Fibroblast of peridontal ligament (primary cell): ENCODE results near the gene MYO1D.
A peak's percentile ranks its signal among the peaks of the same experiment; 100 is the strongest.
"Not testable (repeated sequence)": the region's sequence is repeated elsewhere in the genome, so short reads cannot be mapped to it uniquely, and the experiment has no call there.

Experiments
- DNase-seq: peaks from one replicate; pipeline ENCODE4 v3.0.0-alpha.2; 2010; ENCODE audit errors: extremely low read depth

MYO1D gene

DNA sequence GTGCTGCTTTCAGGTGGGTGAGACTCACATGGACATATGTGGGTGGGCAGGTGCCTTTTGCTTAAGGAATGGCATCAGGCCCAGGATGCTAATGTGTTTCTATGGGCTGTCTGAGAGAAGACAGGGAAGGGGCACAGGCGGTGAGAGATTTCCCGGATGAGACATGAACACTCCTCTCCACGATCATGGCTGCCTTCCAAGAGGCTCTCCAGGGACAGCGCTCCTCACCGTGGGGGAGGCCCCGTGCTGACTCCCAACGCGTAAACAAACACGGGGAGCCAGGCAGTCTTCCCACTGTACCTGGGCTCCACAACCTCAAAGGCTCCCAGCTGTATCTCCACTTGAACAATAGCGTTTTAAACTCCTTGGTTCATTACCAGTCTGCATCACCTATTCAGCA is 347.3 kb downstream of the MYO1D start:
- DNase-seq = no peak

DNA sequence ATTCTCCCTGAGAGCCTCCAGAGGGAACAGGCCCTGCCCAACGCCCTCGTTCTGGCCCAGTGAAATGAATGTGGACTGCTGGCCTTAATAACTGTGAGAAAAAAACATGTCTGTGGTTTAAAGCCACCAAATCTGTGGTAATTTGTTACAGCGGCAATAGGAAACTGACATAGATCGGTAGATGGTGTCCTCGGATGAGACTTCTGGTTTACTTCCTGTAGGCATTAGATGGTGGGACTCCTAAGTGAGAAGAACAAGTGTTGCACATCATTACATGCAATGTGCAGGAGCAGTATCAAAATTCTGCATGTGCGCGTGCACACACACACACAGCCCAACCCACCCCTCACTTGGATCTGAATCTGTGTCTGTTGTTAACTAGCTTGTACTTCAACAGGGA is 348.1 kb downstream of the MYO1D start:
- no peak for DNase-seq

DNA sequence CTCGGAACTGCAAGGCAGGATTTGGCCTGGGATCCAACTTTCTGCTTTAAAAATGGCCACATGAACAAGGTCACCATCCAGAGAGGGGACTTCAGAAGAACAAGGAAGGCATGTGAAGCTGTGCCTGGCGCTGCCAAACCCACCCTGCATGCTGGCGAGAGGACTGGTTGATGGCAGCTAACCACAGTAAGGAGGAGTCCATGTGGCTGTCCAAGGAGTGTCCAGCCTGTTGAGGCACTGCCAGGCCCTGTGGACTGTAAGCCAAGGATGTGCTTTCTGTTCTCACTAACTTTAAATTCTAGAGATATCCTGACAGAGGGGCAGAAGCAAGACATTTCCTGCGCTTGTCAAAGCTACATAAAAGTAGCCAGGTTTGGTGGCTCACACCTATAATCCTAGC is 349.8 kb downstream of the MYO1D start:
- DNase-seq = no peak

DNA sequence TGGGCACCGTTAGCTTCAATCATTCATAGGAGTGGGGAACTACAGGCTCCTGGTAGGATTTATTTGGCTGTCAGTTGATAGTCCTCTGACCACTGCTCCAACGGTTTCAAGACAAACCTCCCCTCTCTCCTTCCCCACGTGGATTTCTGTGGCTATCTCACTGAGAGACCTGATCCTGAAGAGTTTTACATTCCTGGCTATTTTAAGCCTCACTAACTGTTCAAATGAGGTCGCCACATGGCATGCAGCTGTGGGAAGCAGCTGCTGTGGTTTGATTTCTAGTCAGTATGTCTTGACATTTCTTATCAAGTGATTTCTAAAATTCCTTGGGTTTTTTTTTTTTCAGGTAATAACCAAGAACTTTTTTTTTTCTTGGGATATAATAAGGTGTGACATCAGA is 351.8 kb downstream of the MYO1D start:
- peak; percentile 47 for DNase-seq

DNA sequence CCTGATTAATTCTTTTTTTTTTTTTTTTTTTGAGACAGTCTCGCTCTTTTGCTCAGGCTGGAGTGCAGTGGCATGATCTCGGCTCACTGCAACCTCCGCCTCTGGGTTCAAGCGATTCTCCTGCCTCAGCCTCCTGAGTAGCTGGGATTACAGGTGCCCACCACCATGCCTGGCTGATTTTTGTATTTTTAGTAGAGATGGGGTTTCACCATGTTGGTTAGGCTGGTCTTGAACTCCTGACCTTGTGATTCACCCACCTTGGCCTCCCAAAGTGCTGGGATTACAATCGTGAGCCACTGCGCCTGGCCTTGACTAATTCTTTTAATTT is 352.4 kb downstream of the MYO1D start:
- not testable (repeated sequence) for DNase-seq

DNA sequence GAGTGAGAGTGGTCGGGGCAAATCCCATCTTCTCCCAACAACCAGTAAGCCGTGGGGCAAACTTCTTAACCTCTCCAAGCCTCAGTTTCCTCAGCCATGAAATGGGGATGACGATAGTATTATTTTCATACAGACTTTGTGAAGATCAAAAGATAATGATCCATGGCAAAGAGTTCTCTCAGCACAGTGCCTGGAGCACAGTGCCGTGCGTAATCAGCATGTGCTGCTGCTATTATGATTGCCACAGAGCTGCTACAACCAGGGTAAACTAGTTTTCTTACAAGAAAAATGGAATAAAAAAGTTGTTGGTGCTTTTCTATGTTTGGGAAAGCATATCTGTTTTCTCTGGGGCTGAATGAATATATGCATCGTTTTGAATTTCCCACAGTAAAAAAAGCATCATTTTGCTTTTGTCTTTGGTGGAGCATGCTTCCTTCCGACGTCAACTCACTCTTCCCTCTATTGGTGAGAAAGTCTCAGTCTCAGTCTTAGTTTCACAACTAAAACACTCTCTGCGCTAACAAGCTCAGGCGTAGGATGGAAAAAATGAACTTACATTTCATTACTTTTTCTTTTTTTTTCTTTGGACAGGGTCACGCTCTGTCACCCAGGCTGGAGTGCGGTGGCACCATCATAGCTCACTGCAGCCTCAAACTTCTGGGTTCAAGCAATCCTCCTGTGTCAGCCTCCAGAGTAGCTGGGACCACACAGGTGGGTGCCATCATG is 352.9 kb downstream of the MYO1D start:
- DNase-seq = no peak

DNA sequence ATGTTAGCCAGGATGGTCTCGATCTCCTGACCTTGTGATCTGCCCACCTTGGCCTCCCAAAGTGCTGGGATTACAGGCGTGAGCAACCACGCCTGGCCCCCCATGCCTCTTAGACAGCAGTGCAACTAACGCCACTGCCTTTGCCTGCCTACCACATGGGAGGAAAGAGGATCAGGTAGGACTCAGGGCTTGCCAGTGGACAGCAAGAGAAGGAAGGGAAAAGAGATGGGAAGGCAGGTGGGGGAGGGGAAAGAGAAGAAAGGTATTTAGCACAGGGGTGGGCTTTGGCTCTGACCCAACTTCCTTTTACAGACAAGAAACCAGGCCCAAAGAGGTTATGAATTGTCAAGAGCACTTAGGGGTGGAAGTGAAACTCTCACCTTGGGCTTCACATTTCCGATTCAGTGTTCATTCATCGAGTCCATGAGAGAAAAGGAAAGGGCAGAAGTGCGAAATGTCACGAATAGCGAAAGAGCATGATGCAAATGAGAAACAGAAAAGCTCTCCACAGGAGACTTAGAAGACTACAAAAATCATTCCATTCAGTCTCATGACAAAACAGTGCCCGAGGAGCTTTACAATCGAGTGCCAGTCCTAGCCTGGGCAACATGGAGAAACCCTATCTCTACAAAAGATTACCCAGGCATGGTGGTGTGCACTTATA is 353.8 kb downstream of the MYO1D start:
- no peak for DNase-seq

DNA sequence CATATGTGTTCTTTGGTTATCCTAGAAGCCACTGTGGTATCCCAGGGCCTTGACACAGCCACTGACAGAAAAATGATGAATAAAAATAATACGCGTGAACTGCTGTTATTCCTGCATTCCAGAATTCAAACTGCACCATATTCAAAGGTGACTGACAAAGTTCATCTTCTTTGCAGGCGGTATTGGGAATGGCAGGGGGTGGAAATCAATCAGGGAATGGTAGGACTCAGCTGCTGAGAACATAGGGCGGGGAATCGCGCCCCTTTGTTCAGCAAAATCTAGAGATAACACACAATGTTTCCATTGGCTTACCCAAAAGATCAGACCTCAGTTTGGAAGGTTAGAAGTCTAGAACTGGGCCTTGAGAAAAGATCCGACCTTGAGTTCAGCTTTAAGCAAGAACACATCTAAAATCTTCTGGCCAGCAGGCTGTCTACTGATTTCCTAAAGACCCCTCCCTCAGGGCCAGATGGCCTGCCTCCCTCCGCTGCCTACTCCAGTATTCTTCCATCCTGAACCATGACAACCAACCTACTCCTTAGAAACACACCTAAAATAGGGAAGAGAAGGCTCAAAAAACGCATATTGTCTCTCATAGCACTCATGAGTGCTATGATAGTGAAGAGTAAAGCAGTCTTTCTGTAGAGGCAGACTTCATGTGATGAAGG is 356.1 kb downstream of the MYO1D start:
- DNase-seq = no peak

DNA sequence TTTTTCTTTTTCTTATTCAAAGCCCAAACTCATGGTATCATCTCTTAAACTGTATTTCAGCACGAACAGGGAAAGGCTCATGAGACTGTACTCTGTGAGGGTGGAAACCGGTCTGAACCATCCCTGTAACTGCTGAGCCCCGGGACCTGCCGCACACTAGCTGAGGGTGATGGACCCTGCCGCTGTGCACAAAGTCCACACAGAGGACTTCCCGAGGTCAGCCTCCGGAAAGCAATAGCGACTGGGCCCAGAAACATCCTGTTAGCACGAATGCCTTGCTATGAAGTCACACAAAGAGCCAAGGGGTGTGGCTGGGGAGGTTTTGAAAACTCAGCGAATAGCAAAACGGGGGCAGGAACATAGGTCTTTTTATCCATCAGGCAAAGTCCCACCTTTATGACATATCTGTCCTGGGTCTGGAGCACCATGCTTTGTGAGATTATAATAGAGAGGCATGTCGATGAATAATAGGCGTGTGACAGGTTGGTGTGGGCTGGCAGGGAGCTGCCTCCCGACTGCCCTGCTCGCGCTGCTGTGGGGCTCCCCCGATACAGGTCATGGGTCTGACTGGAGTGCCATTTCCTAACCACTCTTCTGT is 356.7 kb downstream of the MYO1D start:
- no peak for DNase-seq

DNA sequence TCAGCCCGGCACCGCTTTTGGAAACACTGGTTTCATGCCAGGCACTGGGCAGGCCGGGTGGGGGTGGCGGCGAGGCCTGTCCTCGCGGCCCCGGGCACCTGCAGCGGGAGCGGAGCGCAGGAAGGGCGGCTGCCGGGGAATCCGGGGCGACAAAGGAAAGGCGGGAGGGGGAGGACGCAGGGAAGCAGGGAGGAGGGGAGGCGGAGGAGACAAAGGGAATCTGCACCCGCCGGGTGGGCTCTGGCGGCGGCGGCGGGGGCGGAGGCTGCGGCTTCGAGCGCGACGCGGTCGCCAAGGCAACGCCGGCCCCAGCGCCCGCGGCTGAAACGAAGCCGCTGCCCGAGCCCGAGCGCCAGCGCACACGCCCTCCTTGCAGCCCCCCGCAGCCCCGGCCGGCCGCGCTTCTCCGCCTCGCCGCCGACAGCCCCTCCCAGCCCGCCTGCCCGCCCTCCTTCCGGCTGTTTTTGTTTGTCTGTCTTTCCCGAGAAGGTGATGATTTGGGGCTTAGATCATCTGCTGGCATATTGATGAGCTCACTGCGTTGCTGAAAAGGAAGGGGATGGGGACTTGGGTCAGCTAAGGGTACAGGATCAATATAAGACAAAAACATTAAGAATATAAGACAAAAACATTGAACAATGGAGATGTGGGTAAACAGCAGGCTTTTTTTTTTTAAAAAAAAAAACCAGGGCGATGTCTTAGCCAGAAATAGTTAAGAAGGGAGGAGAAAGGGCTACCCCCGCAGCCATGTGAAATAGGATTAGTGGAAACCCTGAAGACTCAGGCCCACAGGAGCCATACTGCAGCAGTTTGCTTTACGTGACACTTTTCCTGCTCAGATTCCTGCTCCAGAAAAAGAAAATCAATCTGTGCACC is 357.5 kb downstream of the MYO1D start:
- no peak for DNase-seq

DNA sequence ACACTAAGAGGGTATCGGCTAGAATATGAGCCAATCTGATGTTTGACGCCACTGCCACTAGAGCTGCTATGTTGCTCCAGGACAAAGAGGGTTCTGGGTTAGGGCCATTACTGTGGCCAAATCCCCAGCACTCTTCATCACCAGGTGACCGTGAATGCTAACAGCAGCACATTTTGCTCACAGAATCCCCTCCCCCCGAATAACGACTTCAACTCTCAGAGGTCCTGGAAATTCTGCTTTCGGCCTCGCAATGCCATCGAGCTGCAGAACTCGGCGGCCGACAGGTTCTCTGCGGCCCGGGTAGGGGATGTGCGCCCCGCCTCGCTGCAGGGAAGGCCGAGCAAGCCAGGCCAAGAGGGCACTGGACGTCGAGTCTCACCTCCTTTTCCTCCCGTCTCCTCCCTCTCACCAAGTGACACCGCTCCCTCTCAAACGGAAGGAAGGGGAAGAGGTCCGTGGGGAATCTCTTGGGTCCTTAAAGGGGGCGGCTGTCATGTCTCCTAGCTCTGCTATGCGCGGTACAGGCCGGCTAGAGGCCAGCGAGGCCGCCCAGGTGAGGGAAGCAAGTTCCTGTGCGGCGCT is 358.2 kb downstream of the MYO1D start:
- no peak for DNase-seq

DNA sequence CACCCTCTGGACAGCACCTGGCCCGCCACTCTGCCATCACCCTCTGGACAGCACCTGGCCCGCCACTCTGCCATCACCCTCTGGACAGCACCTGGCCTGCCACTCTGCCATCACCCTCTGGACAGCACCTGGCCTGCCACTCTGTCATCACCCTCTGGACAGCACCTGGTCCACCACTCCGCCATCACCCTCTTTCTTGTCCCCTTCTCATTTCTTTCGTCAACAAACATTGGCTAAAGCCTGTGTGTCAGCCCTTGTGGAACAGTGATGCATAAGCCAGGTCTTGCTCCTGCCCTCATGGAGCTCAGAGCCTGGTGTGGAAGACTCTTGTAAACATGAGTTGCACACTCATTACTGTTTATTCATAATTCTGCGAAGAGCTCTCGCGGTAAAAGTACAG is 358.9 kb downstream of the MYO1D start:
- DNase-seq = no peak

DNA sequence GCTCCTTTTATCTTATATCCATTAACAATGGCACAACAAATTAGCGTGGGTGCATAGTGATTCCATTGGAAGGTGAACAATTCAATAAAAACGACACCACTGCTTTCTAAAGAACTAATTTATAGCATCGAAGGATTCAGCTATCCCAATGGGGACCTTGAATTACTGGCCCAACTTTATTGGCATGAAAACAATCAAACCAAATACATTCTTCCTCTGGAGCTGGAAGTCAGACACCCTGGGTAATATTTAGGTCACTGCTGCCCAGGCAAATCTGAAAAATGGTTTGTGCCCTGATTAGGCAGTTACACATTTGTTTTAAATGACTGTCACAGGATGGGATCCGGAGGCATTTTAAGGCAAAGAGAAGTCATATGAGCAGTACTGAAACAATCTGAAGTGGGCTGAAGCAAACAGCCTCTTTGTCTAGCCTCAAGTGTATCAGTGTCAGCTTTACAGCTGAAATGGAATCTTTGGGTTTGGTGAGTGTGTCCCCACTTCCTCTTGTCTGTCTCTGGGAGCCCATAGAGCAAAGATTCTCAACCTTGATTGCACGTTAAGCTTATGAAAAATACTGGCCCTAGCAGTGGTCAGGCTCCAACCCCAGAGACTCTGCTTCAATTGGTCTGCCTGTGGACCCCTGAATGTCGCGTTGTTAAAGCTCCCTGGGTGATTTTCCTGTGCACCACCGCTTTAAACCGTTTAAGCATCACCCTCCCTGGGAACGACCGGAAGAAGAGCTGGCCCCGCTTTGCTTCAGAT is 359.8 kb downstream of the MYO1D start:
- DNase-seq = no peak

DNA sequence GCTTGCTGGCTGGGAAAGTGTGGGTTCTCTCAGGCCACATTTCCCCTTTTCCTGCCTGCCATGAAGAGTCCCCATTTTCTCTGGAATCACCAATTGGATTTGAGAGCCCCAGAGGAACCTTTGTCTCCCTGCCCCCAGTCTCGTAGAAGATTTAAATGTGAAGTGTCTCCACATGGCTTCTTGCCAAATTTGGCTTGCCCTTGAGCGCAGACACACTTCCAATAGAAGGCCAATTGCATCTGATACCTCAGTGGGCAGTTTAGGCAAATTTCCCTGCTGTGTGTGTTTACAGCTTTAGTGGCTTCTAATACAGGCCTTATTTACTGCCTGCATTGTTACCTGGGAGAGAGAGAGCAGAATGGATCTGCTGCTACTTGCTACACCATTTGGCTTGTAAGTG is 360.5 kb downstream of the MYO1D start:
- DNase-seq = no peak

DNA sequence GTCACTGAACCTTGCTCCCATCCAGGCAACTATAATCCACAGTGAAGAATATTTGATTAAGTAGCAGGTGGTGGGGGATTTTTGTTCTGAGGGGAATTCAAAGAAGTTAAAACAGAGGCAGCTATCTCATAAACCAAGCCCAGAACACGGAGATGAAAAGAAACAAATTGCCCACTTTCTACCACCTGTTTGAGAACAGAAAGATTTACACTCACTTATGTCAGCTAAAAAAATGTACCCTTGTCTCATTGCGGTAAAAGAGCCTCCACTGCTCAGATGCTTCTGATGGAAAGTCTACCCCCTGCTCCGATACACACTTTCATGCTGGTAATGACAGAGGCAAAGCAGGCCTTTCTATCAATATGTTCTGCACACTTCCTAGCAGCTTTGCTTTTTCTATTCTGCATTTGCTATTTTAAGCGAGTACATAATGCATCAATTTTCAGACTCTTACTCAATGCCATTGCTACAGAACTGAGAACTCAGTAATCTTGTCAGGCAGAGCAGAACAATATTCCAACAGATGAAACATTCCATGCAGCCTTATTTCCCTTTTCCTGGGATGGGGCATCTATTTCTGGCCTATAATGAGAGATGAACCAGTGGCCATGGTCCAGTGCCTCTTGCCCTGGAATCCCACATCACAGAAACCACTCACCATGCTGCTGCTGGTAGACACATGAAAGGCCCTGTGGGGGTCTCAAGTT is 361.1 kb downstream of the MYO1D start:
- no peak for DNase-seq

DNA sequence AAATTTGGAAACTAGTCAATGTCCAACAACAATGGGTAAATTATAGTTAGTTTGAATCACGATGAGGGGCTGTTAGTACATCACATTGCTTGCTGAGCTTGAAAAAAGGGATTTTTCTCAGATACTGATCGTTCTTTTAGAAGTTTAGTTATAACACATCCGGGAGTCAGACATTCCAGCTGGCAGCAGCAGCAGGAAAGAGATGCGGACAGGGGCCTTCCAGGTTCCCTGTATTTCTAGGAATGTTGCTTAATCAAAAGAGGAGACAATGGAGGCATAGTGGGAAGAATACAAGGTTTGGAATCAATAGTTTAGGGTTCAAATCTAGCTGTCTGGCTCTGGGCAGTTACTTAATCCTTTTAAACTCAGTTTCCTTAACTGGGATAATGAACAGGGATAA is 362.3 kb downstream of the MYO1D start:
- DNase-seq = no peak

DNA sequence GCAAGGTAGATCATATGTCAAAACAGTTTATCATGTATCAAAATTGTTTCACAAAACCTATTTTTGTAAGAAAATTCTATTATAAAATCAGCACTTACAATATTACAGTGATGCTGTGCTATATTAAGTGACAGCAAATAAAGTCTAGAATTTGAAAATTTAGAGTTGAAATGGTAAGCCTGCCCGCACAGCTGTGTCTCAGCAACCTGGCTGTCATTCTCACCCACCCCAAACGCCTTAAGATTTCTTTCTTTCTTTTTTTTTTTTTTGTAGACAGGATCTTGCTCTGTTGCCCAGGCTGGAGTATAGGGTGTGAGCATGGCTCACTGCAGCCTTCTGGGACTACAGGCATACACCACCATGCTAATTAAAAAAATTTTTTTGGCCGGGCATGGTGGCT is 363.3 kb downstream of the MYO1D start:
- no peak for DNase-seq

DNA sequence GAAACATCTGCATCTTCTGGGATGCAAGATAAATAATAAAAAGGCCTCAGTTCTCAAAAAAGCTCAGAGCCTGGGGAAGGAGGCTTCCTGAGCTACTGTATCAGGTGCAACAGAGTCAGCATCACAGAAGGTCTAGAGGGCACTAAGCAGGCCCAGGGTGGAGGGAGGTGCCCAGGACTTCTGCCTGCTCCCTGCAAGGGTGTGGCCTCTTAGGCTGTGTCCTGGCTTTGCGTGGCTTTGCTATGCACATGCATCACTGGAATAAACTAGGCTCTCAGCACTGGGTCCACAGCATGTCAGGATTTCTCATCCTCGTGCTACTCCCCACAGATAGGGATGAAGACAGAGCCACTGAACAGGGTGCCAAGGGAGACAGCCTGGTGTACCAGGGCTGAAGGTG is 364.6 kb downstream of the MYO1D start:
- DNase-seq = no peak

DNA sequence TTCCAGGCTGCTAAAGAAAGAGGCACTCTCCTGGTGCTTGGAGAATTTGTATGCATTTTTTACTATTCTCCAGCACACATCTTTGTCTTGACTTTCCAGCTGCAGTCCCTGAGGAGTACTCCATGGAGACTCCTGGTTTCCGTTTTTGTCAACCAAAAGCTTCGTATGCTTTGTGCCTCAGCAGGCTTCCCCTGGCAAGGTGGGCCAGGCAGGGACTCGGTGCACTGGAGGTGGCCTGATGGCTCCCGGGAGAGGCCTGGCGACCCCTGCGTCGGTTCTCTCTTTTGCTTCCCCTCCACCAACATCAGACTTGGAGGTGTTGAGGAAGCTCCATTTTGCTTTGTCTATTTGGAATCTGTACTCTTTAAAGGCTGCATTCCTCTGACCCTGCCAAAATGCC is 366.5 kb downstream of the MYO1D start:
- DNase-seq = no peak

DNA sequence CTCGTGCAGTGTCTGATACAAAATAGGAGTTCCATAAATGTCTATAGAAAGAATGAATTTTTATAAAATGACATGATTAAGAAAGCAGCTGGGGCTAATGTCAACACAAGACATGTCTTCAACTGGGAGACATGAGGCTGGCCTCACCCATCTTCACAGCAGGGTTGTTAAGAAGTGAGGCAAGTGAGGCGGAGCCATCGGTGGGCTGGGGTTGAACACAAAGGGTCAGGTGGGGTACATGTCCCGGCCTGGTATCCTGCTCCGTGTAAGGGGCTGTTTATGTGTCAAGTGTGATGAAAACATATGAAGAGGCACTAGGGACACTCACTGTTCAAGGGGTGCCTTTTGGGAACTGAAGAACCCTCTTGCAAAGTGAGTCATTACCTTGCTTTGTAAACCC is 368.0 kb downstream of the MYO1D start:
- DNase-seq = no peak
